GM12878 (cell line): ENCODE results near the gene RRP12. TPM values are rescaled to one million over a fixed set of nuclear protein-coding genes. Genes with fewer than 3 reads are reported as not detected.

Experiments
- ATF7 ChIP-seq: fragments of 450-650 bp; IDR thresholded peaks from 2 replicates; pipeline ENCODE4 v1.6.1; 2016; ENCODE audit warnings: low read depth, mild to moderate bottlenecking
- CHD1 ChIP-seq: IDR thresholded peaks from 2 replicates; pipeline ENCODE4 v1.6.1; 2012; ENCODE audit warnings: low read depth, low read length, improper control_type of control experiment
- DPF2 ChIP-seq: fragments of 450-650 bp; IDR thresholded peaks from 2 replicates; pipeline ENCODE4 v1.6.1; 2017; ENCODE audit warnings: mild to moderate bottlenecking
- NBN ChIP-seq: fragments of 450-650 bp; IDR thresholded peaks from 2 replicates; pipeline ENCODE4 v1.6.1; 2016
- NKRF ChIP-seq: fragments of 450-650 bp; conservative IDR thresholded peaks from 2 replicates; pipeline ENCODE4 v1.6.1; 2017; ENCODE audit warnings: mild to moderate bottlenecking, moderate library complexity
- NR2C1 ChIP-seq: fragments of 450-650 bp; IDR thresholded peaks from 2 replicates; pipeline ENCODE4 v1.6.1; 2017; ENCODE audit warnings: antibody characterized with exemption, mild to moderate bottlenecking, moderate library complexity
- POLR2A ChIP-seq: IDR thresholded peaks from 2 replicates; pipeline ENCODE4 v1.6.1; 2011; ENCODE audit warnings: low read depth, mild to moderate bottlenecking, low read length
- SIX5 ChIP-seq: IDR thresholded peaks from 2 replicates; pipeline ENCODE4 v1.6.1; 2011; ENCODE audit warnings: mild to moderate bottlenecking, low read depth, low read length, moderate library complexity; ENCODE audit not compliant: severe bottlenecking
- SPI1 ChIP-seq: IDR thresholded peaks from 2 replicates; pipeline ENCODE4 v1.6.1; 2011; ENCODE audit warnings: low read depth, mild to moderate bottlenecking, low read length, moderate library complexity, borderline replicate concordance; ENCODE audit not compliant: insufficient read depth
- SUPT20H ChIP-seq: IDR thresholded peaks from 2 replicates; pipeline ENCODE4 v1.6.1; 2011; ENCODE audit warnings: low read depth, mild to moderate bottlenecking, low read length, moderate library complexity, borderline replicate concordance; ENCODE audit not compliant: control insufficient read depth
- TAF1 ChIP-seq: IDR thresholded peaks from 2 replicates; pipeline ENCODE4 v1.6.1; 2011; ENCODE audit warnings: mild to moderate bottlenecking, low read depth, low read length, borderline replicate concordance
- USF1 ChIP-seq: IDR thresholded peaks from 2 replicates; pipeline ENCODE4 v1.6.1; 2011; ENCODE audit warnings: borderline replicate concordance, low read depth, mild to moderate bottlenecking, moderate library complexity, mixed read lengths, low read length; ENCODE audit not compliant: insufficient read depth; ENCODE audit errors: extremely low read length
- YBX1 ChIP-seq: fragments of 450-650 bp; IDR thresholded peaks from 2 replicates; pipeline ENCODE4 v1.6.1; 2016; ENCODE audit warnings: antibody characterized with exemption
- ZBTB40 ChIP-seq: fragments of 450-650 bp; IDR thresholded peaks from 2 replicates; pipeline ENCODE4 v1.6.1; 2016; ENCODE audit warnings: mild to moderate bottlenecking, moderate library complexity, borderline replicate concordance
- polyA plus RNA-seq, 11 experiments: library from polyadenylated mRNA; depleted of rRNA in 4 of 11; unstranded in 6 of 11; stranded (reverse) in 5 of 11; fragments of >200 nt; fragmentation: Nextera tagmentation in 4 of 11; fragmentation: Illumina TruSeq in 1 of 11; extraction: Ambion mirVana in 4 of 11; extraction: Trizol in 1 of 11; gene quantifications; 1 replicate in 1 of 11; 2 replicates in 10 of 11; pipeline versions ENCODE4 v1.2.1 to v1.2.3, GENCODE V29; 2011 to 2016; ENCODE audit warnings: inconsistent platforms in 2 of 11, missing spikeins in 2 of 11, low read depth in 1 of 11
- total RNA-seq, 4 experiments: library from RNA; depleted of rRNA in 3 of 4; stranded (reverse); fragments of >200 nt in 3 of 4; fragmentation: Illumina TruSeq in 1 of 4; extraction: Trizol in 1 of 4; gene quantifications; 2 replicates each; pipeline versions ENCODE4 v1.2.1 to v1.2.3, GENCODE V29; 2013 to 2021
- TF ChIP-seq, protein P1 (sequence below): IDR thresholded peaks from 2 replicates; pipeline ENCODE4 v1.6.1; 2011; ENCODE audit warnings: low read depth, mild to moderate bottlenecking, low read length, moderate library complexity, borderline replicate concordance; ENCODE audit errors: extremely low read depth
- TF ChIP-seq, protein P2 (sequence below): IDR thresholded peaks from 2 replicates; pipeline ENCODE4 v1.6.1; 2011; ENCODE audit warnings: low read depth, low read length, improper control_type of control experiment, borderline replicate concordance
- TF ChIP-seq, protein P3 (sequence below): fragments of 450-650 bp; IDR thresholded peaks from 2 replicates; pipeline ENCODE4 v1.6.1; 2018; ENCODE audit warnings: mild to moderate bottlenecking, low read depth, moderate library complexity; ENCODE audit not compliant: partially characterized antibody

RRP12 gene
- total and polyA plus RNA-seq, 10 of the 15 experiments (the other 5 are each of a cell fraction or from before 2014, with no cell fraction given) = 5.3 to 48.7 (median 16.8) TPM

DNA sequence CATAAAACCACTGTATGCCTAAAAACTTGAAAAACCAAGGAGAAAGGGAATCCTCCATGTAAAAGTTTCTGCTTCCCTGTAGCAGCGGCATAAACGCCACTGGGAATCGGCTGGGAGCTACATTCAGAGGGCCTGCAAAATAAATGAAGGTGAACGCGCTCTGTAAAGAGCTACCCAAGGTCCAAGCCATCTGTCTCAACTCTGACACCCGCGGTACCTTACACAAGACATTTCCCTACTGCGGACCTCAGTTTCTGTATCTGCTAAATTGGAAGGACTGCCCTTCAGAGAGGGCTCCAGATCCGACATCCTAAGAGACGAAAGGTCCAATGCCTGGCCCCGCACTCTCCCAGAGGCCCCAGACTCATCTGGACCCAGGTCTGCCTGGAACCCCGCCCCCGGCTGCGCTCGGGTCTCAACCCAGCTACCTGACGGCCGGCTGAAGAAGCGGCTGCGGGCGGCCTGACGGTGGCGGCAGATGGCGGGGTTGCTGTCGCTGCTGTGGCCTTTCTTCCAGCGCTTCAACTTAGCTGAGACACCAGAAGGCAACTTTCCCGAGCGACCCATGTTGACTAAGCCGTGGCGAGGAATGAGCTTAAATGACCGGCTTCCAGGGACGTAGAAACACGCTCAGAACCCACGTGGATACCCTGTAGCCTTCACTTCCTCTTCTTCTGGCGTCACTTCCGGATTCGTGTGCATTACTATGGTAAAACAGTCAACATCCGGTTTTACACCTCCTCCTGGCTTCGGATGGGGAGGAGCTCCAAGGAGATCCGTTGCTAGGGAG lies at the start of gene RRP12 (continued):
- TF ChIP-seq SPI1 = peak; percentile 91
- TF ChIP-seq NR2C1 = peak; percentile 46; the same call in 1 of the 2 replicates
- TF ChIP-seq CHD1 = no peak
- TF ChIP-seq, protein P1, sequence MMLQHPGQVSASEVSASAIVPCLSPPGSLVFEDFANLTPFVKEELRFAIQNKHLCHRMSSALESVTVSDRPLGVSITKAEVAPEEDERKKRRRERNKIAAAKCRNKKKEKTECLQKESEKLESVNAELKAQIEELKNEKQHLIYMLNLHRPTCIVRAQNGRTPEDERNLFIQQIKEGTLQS = 0 out of 2 replicates have a peak, but pooled peaks have one; percentile 10
- TF ChIP-seq NKRF = peak; percentile 99
- peak; percentile 84; the same call in 1 of the 2 replicates for TF ChIP-seq NBN
- TF ChIP-seq USF1 = peak; percentile 63
- TF ChIP-seq SUPT20H = no peak
- TF ChIP-seq POLR2A = peak; percentile 77
- peak; percentile 68; the same call in 1 of the 2 replicates for TF ChIP-seq TAF1
- peak; percentile 59; the same call in 1 of the 2 replicates for TF ChIP-seq ATF7
- TF ChIP-seq, protein P2, sequence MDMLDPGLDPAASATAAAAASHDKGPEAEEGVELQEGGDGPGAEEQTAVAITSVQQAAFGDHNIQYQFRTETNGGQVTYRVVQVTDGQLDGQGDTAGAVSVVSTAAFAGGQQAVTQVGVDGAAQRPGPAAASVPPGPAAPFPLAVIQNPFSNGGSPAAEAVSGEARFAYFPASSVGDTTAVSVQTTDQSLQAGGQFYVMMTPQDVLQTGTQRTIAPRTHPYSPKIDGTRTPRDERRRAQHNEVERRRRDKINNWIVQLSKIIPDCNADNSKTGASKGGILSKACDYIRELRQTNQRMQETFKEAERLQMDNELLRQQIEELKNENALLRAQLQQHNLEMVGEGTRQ = no peak; the same call in 1 of the 2 replicates
- TF ChIP-seq ZBTB40 = peak; percentile 95
- TF ChIP-seq, protein P3, sequence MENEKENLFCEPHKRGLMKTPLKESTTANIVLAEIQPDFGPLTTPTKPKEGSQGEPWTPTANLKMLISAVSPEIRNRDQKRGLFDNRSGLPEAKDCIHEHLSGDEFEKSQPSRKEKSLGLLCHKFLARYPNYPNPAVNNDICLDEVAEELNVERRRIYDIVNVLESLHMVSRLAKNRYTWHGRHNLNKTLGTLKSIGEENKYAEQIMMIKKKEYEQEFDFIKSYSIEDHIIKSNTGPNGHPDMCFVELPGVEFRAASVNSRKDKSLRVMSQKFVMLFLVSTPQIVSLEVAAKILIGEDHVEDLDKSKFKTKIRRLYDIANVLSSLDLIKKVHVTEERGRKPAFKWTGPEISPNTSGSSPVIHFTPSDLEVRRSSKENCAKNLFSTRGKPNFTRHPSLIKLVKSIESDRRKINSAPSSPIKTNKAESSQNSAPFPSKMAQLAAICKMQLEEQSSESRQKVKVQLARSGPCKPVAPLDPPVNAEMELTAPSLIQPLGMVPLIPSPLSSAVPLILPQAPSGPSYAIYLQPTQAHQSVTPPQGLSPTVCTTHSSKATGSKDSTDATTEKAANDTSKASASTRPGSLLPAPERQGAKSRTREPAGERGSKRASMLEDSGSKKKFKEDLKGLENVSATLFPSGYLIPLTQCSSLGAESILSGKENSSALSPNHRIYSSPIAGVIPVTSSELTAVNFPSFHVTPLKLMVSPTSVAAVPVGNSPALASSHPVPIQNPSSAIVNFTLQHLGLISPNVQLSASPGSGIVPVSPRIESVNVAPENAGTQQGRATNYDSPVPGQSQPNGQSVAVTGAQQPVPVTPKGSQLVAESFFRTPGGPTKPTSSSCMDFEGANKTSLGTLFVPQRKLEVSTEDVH = peak; percentile 82
- peak; percentile 23; the same call in 1 of the 2 replicates for TF ChIP-seq DPF2
- no peak for TF ChIP-seq YBX1
- TF ChIP-seq SIX5 = peak; percentile 40
